GM19397 (cell line): ENCODE data around the gene NCK2.

Experiments used
- ATAC-seq: cut with Tn5 transposase; IDR thresholded peaks from one replicate; pipeline ENCODE4 v1.9.1; 2021; ENCODE audit warnings: mild to moderate bottlenecking, moderate library complexity; ENCODE audit not compliant: unreplicated experiment

Gene NCK2

DNA sequence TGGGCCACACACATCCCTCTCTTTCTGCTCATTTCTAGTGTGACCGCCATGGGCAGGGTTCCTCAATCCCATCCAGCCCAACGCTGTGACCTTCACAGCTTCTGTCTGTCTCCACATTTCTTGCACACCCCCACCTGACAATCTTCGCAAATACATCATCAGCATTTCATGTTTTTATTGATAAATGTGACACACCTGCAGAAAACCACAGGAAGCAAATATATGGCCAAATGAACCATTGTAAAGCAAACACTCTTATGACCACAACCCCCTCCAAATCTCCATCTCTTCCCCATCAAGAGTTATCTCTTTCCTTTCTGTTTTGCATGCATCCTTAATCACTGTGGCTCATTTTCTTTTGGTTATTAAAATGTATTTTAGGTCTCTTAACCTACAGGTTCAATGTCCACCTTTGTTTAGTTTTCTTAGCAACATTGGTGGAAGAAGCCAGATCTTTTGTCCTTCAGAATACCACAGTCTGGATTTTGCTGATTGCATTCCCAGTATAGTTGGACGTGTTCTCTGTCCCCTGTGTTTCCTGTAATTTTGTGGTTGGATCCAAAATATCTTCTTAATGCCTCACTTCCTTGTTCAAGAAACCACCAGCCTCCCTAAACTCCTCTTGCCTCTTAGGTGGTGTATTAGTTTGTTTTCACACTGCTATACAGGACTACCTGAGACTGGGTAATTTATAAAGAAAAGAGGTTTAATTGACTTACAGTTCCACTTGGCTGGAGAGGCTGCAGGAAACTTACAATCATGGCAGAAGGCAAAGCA is 9.8 kb upstream of the NCK2 start:
- no peak for ATAC-seq

DNA sequence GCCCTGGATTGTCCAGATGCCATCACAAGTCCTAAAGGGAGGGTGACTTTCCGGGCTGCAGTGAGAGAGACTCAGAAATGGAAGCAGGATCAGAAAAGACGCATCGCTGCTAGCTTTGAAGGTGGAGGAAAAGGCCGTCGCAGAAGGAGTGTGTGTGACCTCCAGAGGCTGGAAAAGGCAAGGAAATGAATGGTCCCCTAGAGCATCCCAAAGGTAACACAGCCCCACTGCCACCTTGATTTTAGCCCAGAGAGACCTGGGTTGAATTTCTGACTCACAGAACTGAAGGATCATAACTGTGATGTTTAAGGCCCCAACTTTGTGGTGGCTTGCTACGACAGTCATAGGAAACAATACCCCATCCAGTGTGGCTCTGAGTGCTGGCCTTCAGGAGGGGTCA is 8.6 kb upstream of the NCK2 start:
- no peak for ATAC-seq

DNA sequence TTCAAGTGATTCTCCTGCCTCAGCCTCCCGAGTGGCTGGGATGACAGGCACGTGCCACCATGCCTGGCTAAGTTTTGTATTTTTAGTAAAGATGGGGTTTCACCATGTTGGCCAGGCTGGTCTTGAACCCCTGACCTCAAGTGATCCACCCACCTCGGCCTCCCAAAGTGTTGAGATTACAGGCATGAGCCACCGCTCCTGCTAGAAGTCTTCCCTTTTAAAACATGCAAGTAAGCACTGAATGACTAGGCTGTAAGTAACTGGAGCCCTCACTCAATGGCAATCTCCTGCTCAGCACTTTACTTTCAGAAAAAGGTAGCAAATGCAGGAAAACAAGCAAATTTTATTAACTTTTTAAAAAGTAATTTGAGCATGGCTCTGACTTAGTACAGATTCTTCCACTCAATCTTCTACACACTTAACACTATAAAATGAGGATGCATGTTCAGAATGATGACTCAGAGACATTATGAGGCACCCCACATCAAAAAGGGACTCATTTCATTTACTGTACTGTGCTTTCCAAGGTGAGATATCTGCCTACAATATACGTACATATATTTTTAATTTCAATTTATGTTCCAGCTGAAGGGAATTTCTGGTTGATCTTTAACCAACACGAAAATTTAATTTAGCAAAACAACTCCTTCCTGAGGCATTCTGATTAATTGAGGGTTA is 6.6 kb upstream of the NCK2 start:
- ATAC-seq: no peak

DNA sequence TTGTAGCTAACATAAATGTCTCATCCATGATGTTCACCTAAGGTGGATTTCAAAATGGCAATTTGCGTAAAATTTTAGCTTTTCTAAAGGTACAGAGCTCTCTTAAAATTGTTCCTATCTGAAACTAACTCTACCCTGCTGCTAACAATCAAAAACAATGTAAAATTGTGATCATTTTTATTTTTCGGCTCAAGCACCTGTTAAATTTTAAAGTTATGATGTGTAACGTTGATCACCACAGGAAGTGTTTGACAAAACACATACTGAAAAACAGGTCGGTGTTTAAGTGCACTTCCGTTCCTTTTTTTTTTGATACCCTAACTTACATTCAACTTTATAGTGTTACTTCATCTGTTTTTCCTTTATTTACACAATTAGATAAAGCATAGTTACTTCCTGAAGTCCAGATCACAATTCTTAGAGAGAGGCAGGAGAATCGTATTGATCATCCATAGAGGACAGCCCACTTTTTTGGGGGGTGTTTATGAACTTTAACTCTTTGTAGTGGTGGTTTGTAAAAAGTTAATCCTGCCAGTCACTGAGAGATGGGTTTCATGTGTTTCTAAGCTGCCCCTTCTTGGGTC is 6.0 kb upstream of the NCK2 start:
- no peak for ATAC-seq

DNA sequence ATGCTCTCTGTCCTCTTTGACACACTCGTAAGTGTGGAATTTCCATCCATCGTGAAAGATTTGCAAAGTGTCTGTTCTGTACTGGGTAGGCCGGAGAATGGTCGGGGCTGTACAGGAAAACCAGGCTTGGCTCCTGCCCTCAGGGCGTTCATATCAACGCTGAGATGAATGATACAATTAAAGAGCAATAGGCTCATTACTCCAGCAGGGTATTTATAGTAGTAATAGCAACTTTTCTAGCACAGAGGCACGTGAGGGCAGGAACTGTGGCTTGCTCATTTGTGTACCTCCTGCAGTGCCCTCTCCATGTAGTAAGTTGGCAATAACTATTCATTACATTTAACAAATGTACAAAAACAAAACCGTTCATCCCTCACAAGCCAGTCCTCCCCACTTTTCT is 5.3 kb upstream of the NCK2 start:
- no peak for ATAC-seq

DNA sequence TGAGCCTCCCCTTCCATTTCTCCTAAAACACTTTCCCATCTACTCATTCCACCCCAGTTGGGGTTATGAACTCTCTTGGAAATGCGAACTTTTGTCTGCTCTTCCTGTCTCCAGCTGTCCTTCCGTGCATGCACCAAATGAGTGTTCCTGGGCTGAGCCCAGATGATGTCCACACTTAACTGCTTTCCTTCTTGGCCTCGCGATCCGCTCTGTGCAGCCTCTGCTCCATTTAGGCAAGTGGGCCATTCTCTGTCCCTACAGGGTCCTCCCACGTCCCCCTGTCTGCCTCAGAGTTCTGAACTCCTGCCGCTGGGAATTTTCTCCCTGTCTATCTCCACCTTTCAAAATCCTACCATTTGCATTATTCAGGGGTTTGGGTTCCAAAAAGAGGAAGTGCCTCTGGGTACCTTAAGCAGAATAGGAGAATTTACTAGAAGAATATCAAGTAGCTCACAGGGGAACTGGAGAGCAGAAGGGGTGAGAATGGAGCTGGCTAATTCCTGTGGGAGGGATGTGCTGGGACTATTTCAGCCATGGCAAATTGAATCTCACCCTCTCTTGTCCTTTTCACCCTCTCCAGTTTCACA is 4.7 kb upstream of the NCK2 start:
- ATAC-seq: no peak

DNA sequence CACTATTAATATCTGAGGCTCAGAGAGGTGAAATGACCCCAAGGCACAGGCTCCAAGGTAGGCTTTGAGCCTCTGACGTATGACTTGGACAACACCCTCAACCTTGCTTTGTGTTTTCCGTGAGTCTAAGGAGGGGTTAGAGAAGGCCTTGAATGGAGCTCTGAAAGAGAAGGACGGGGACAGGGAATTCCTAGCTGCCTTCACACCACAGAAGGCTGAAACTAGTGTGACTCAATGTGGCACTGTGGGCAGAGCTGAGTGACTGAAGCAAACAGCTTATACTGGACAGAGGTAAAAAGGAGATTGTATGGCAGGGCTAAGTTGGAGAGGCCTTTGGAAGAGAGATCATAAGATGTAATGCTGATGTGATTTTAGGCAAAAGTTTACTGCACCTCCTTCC is 3.5 kb upstream of the NCK2 start:
- no peak for ATAC-seq

DNA sequence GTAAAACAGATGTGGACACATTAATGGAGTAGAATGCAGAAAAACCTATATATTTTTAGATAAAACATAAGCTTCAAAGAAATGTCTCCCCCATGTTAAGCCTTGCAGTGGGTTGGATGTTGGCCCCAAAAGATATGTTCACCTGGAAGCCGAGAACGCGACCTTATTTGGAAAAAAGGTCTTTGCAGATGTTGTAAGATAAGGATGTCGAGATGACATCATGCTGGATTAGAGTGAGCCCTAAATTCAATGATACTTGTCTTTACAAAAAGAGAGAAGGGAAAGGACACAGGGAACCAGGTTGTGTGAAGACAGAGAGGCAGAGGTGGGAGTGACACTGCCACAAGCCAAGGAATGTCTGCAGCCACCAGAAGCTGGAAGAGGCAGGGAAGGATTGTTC is 3.1 kb upstream of the NCK2 start:
- ATAC-seq: no peak

DNA sequence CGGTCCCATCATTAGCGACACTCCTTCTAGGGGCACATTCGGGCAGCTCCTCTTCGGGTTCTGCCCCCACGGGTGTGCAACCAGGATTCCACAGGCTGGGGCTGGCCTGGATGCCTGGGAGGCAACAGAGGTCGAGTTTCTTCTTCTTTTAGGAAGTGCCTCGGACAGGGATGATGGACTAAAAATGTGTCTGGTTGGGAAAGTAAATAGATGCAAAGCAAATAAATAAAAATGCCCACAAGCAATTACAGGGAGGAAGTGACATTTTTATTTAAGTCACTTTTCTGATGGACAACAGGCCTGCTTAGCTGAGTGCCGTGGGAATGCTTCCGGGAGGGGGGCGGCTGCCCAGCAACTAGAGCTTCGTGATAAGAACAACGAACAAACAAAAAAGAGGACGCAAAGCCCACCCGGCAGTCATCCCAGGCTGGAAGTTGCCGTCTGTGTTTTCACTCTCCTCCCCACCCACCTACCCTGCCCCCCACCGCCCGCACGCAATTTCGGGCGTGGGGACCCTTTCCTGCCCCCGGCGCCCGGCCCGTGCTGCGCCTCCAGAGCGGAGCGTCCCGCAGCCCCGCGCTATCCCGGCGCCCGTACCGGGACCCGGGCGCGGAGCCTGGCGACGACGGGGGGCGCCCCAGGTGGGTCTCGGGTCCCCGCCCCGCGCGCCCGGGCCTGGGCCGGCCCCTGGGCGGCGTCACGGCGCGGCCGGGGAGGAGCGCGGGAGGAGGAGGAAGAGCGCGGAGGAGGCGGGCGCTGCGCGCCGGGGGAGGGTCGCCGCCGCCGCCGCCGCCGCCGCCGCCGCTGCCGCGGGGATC is 412 bp upstream of the NCK2 start:
- peak; percentile 85 for ATAC-seq

DNA sequence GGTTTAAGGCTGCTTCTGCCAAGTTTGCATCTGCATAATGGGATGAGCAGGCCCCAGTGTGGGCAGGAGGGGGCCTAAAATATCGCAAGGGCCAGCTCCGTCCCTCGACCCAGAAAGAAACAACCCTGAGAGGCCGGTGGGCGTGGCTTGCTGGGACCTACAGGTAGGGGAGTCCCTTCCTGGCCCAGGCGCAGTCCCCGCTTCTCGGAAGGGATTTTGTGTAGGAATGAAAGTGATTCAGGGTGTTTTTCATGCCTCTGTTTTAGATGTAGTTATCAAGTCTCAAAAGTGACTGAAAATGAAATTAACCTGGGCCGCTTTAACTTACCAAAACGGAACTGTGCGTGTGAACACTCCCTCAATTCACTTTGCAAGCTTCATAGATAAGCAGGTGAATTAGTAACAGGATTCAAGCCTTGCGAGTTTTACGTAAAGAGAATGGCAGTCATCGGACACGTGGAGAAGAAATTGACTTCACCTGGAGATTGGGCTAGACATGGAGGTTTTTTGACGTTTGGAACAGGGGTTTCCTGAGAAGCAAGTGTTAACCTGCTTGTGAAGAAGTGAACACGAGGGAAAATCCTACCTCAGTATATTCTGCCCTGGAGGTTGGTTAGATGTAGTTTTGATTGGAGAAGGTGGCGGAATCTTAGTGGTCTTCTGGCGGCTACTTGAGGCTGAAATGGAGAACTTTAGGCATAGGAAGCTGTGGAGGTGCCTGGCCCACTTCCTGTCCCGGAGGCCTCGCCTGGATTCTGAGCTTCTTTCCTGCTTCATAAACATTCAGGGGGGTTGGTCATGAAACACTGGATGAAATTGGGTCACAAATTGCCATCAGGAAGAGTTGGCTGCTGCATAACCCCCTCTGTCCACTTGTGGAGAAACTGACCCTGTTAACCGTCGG is 1.7 kb downstream of the NCK2 start:
- ATAC-seq: peak; percentile 33

DNA sequence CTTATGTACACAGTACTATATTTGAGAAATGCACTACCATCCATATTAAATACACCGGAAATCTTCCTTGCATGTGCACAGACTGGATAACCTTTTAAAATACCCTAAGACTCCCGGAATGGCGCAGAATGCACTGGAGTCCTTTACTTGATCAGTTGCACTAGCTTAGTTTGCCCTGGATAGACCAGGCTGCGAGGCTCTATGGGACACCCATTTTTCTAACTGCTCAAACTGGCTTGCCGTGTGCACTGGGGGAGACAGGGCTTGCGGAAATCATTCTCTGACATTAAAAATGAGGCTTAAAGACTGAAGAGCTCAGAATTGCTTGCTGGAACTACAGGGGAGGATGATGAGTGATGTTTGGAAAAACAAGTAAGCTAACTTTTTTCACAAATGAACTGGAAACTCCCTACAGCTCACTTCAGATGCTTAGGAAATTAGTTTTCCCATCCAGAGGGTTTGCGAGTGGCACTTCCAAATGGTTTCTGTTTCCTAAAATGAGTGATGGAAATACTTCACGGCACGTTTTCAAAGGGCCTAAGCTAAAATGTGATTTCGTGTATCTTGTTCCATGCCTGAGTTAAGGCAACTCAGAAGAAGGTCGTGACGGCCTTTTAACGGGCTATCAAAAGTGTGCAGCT is 2.7 kb downstream of the NCK2 start:
- ATAC-seq: no peak

DNA sequence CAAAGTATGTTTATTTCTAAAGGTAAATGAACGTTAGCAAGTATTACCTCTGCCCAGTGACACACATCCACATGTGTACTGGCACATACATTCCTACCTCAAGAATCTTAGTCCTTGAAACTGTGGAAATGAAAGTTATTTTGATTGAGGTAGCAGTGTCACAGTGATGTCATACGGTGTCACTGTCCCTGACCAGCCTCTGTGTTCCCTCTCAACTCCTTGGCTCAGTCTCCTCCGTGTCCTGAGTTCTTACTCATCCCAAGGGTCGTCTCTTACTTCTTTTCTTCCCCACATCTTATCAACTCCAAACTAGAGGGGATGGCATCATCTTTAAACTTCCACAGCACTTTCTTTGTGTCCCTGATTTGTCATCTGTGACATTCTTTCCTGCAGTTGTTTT is 3.3 kb downstream of the NCK2 start:
- ATAC-seq: no peak

DNA sequence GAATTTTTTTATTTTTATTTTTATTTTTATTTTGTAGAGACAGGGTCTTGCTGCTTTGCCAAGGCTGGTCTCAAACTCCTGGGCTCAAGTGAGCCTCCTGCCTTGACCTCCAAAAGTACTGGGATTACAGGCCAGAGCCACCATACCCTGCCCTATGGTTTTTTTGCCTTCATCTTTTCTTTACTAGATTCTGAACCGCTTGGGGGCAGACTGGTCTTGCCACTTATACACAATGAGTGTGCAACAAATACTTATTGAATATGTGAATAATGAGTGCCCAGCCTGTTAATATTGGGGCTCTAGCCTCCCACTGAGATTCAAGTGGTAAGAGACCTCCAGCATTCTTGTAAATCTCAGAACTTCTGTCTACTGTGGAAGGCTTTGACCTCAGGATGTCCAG is 3.9 kb downstream of the NCK2 start:
- ATAC-seq: no peak

DNA sequence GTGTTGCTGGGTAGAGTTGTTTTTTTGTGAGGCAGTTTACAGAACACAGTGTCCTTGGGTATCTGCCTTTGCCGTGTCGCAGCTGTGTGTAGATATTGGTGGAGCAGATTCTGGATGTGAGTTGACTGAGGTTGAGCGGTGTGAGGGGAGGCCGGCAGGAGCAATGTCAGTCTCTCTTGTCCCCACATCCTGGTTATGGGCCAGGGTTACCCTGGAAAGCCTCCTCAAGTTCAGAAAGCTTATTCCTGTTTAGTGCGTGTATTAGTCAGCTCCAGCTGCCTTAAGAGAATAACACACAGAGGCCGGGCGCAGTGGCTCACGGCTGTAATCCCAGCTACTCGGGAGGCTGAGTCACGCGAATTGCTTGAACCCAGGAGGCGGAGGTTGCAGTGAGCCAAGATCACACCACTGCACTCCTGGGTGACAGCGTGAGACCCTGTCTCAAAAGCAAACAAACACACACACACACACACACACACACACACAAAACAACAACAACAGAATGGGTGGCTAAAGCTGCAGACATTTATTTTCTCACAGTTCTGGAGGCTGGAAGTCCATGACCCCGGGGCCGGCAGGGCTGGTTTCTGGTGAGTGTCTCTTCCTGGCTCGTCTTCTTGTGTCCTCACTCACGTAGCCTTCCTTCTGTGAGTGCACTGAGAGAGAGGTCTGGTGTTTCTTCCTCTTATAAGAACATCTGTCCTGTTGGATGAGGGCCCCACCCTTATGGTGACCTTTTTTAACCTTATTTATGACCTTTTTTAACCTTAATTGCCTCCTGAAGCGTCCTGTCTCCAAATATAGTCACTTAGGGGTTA is 5.1 kb downstream of the NCK2 start:
- no peak for ATAC-seq

DNA sequence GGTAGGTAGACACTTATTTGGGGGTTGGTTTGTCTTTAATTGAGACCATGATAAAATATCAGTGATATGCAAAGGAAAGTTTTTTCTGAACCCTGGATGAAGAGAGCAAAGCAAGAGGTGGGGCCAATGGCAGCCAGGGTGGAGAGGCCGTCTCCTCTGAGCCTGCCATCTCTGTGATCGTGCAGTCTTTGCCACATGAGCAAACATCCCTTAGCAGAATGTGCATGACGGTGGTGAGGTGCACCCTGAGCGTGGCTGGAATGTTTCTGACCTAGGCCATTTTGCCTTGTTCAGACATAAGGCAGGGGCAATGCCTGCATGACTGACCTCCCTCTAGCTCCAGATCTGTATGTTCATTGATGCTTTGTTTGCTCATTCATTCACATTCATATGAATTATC is 6.0 kb downstream of the NCK2 start:
- no peak for ATAC-seq

DNA sequence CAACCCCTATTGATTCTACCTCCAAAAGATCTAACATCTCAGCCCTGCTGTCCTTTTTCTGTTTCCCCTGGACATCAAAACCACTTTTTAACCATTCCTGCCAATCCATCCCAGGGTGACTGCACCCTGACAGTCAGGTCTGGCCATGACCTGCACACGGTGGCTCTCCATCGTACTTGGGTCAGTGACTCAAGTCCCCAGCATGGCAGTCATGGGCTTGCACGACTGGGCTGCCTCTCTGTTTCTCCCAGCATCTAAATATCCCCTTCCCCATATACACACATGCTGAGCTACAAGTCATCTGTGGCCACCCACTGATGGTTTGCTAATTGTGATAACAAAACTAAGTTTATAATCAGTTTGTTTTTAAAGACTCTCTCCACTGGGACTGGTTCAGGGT is 6.6 kb downstream of the NCK2 start:
- no peak for ATAC-seq

DNA sequence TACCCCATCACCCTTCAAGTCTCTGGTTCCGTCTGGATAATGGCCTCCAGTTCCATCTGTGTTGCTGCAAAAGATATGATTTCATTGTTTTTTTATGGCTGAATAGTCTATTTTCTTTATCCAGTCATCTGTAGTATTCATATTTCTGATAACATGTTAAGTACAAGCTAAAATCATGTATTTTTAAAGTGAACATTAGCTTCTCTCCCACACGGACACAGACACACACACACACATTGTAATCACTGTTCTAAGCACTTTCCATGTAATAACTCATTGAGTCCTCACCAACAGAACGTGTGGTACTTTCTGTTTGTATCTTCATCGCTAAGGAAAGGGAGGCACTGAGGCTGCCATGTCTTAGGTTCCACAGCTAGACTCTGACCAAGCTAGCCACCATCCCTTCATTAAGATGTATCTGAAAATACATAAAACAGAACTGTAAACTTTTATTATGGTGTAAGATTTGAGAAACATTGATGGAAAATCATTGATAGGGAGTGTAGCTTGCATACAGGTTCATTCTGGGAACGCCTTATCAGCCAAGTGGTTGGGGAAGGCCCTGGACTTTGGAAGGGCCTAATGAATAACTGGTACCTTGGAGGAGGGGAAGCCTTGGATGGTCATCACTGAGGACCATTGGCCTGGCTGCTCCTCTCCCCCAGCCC is 8.1 kb downstream of the NCK2 start:
- no peak for ATAC-seq

DNA sequence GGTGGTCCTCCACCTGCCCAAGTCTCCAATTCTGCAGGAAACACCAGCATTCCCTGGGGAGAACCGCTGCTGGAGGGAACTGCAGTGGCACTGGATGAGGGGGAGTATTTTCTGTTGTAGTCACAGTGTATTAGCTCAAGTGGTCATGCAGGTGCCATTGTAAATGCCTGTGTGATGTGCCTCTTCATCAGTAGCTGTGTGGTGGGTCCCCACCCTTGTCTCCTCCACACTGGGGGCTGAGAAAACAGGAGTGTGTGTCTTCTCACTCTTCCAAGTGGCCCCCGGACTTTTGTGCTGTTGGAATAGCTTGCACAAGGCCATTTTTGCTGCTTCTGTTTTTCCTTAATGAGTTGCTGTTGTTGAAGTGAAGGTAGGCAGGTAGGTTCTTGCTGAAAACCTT is 8.7 kb downstream of the NCK2 start:
- ATAC-seq: no peak
